ENCODE data around the gene KANSL1. TPM values are rescaled to one million over a fixed set of nuclear protein-coding genes. Genes with fewer than 3 reads are reported as not detected.

Gene KANSL1, protein sequence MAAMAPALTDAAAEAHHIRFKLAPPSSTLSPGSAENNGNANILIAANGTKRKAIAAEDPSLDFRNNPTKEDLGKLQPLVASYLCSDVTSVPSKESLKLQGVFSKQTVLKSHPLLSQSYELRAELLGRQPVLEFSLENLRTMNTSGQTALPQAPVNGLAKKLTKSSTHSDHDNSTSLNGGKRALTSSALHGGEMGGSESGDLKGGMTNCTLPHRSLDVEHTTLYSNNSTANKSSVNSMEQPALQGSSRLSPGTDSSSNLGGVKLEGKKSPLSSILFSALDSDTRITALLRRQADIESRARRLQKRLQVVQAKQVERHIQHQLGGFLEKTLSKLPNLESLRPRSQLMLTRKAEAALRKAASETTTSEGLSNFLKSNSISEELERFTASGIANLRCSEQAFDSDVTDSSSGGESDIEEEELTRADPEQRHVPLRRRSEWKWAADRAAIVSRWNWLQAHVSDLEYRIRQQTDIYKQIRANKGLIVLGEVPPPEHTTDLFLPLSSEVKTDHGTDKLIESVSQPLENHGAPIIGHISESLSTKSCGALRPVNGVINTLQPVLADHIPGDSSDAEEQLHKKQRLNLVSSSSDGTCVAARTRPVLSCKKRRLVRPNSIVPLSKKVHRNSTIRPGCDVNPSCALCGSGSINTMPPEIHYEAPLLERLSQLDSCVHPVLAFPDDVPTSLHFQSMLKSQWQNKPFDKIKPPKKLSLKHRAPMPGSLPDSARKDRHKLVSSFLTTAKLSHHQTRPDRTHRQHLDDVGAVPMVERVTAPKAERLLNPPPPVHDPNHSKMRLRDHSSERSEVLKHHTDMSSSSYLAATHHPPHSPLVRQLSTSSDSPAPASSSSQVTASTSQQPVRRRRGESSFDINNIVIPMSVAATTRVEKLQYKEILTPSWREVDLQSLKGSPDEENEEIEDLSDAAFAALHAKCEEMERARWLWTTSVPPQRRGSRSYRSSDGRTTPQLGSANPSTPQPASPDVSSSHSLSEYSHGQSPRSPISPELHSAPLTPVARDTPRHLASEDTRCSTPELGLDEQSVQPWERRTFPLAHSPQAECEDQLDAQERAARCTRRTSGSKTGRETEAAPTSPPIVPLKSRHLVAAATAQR (N-terminal part only)
- 43.4 and 108 TPM in 2 replicates for total RNA-seq

DNA sequence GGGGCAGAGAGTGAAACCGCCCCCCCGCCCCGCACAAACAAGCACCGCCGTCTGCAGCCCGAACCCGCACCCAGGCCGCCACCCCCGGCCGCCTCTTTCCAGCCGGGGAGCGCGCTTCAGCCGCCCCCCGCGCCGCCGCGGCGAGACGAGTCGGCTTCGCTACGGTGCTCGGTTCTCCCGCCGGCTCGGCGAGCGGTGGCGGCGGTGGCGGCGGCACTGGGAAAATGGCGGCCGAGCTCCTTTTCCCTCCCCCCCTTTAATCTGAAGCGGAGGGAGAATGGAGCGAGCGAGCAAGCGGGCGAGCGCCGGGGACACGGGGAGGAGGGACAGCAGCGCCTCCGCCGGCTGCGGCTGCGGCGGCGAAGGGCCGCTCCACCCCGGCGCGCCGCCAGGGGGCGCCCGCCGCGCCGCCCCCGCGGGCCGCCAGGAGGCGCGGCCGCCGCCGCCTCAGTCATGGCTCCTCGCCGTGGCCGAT, at the start of gene KANSL1:
TSS of gene KANSL1 (minus strand) at position 279 of the 475 bp plus-strand sequence. CDS start 21,286 bp downstream, outside the sequence.

DNA sequence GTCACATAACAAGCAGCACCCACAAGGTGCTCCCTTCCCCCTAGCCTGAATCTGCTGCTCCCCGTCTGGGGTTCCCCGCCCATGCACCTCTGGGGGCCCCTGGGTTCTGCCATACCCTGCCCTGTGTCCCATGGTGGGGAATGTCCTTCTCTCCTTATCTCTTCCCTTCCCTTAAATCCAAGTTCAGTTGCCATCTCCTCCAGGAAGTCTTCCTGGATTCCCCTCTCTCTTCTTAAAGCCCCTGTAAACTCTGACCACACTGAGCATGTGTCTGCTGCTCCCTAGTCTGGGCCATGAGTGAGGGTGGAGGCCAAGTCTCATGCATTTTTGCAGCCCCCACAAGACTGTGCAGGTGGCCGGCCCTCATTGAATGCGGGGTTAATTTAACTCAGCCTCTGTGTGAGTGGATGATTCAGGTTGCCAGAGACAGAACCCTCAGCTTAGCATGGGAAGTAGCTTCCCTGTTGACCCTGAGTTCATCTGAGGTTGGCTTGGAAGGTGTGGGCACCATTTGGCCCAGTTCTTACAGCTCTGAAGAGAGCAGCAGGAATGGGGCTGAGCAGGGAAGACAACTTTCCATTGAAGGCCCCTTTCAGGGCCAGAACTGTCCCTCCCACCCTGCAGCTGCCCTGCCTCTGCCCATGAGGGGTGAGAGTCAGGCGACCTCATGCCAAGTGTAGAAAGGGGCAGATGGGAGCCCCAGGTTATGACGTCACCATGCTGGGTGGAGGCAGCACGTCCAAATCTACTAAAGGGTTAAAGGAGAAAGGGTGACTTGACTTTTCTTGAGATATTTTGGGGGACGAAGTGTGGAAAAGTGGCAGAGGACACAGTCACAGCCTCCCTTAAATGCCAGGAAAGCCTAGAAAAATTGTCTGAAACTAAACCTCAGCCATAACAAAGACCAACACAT, 194.0 kb downstream of the KANSL1 start, which contains the start of gene STH:
TSS of gene STH (plus strand) at position 264 of the 913 bp plus-strand sequence. CDS start at position 294, 30 bp downstream.

Small RNAs within 50 kb of the gene (small RNA-seq; reads per million reads assigned to genes)
- not detected for gene RF00019

Other genes with a start within 250 kb of the KANSL1 start
- not detected in 2 replicates for gene STH, start 194.2 kb downstream of the KANSL1 start, total RNA-seq
- gene LRRC37A, start 101.7 kb upstream of the KANSL1 start, total RNA-seq, result 1.1 and 4.5 TPM in 2 replicates
- gene ARL17B, start 168.3 kb upstream of the KANSL1 start, total RNA-seq, result 2.9 and 4.3 TPM in 2 replicates

Measured in subcutaneous preadipocyte (primary cell).